H1 (cell line): ENCODE data around the gene NUDT3.
"Not testable (repeated sequence)": the region's sequence is repeated elsewhere in the genome, so short reads cannot be mapped to it uniquely, and the experiment has no call there.

Source experiments
- CTCF ChIP-seq, 3 experiments: IDR thresholded peaks; 1 replicate in 2 of 3; 2 replicates in 1 of 3; pipeline versions ENCODE4 v1.5.1 to v1.6.1; 2011; ENCODE audit warnings: low read length in 3 of 3, mild to moderate bottlenecking in 3 of 3, inconsistent platforms in 2 of 3, low read depth in 1 of 3, moderate library complexity in 1 of 3; ENCODE audit not compliant: insufficient read depth in 1 of 3; ENCODE audit errors: control extremely low read depth in 1 of 3
- EP300 ChIP-seq, 2 experiments: IDR thresholded peaks; 1 replicate in 1 of 2; 2 replicates in 1 of 2; pipeline ENCODE4 v1.6.1; 2011 to 2012; ENCODE audit warnings: low read depth in 2 of 2, low read length in 2 of 2, mild to moderate bottlenecking in 2 of 2, borderline replicate concordance in 1 of 2, inconsistent platforms in 1 of 2, moderate library complexity in 1 of 2
- ZNF274 ChIP-seq: IDR thresholded peaks from 2 replicates; pipeline ENCODE4 v1.7.0; 2012; ENCODE audit warnings: low read length, borderline replicate concordance; ENCODE audit errors: extremely low read depth

- TF ChIP-seq CTCF (IDR thresholded peaks at IDR 0.05; ENCODE audit: control extremely low read depth in 1 of 3, insufficient read depth in 1 of 3, low read depth in 1 of 3, low read length in 3 of 3); ZNF274; EP300 (IDR thresholded peaks at IDR 0.05; ENCODE audit: borderline replicate concordance in 1 of 2, low read depth in 2 of 2, low read length in 2 of 2): not testable (repeated sequence)
Measured at GRCh38 chr6:34353530-34353929, 38.9 kb downstream of the NUDT3 start.
